Stimulated activated CD8-positive, alpha-beta memory T cell treated with anti-CD3 and anti-CD28 coated beads, Interleukin-7, amount 100 ng/mL, for 24 hours (primary cell): ENCODE measurements around the gene OR2W1.

Experiments
- DNase-seq: peaks from one replicate; pipeline ENCODE4 v3.0.0-alpha.2; 2020; ENCODE audit warnings: low read depth

Gene OR2W1

DNA sequence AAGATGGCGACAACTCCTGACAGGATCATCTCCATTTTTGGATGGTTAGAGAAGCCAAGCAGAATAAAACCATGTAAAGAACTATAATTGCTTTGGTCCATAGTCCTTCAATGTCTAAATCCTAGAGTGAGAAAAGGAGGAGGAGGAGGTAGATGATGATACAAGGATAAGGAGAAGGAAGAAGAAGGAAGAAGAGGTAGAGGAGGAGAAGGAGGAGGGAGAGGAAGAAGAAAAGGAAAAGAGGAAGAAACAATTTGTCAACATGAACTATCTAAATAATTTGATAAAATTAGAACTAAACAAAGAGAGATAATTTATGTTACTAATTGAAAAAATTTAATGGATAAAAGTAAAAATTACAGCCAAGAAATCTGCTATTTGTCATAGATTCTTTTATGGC, at the start of gene OR2W1:
OR2W1 (minus strand) TSS at position 101 of the 400 bp plus-strand sequence; CDS start at position 101, 0 bp downstream.
- DNase-seq, result no peak

DNA sequence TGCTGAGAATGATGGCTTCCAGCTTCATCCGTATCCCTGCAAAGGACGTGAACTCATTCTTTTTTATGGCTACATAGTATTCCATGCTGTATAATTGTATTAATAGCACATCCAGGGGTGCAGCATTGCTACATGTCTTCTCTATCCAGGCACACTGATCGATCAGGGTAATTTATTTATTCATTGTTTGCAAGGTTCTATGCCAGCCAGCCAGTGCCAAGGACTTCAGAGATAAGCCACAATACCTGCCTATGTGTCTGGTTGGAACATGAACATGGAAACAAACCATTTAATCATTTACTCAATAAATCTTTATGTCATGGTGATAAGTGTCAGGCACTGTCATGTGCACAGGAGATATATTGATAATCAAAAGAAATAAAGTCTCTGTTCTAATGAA, 48.0 kb upstream of the OR2W1 start:
- DNase-seq, result no peak

GRCh38 chr6:29087213-29087612, 42.2 kb upstream of the OR2W1 start, which contains the start of gene OR2B3:
Gene OR2B3 (minus strand): TSS chr6:29087313. CDS start chr6:29087248, 65 bp downstream.
- no peak for DNase-seq

GRCh38 chr6:29082457-29082856, 37.5 kb upstream of the OR2W1 start:
- DNase-seq, result no peak

DNA sequence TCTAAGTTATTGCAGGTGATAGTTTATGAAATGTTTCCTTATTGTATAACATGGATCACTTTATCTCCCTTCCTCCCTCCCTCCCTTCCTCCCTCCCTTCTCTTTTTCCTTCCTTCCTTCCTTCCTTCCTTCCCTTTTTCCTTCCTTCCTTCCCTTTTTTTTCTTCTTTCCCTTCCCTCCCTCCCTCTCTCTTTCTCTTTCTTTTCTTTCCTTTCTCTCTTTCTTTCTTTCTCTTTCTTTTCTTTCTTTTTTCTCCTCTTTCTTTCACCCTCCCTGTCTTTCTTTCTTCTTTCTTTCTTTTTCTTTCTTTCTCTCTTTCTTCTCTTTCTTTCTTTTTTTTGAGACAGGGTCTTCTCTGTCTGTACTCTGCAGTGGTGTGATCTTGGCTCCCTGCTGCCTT, 36.3 kb upstream of the OR2W1 start:
- DNase-seq, result no peak

DNA sequence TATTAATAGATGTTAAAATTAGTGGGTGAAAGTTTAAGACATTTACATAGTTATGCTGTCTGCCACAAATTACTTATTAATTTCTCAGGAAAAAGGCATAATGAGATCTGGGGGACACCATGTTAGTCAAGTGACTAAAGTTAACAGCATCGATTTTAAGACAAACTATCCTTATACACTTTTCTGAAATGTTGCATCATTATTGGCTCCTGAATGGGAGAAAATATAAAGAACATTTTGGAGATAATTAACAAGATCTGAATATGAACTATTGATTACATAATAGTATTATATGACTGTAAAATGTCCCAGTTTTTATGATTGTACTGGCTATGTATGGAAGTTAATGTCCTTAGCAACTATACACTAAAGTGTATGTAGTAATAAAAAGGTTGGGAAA, 34.2 kb upstream of the OR2W1 start:
- DNase-seq, result no peak

DNA sequence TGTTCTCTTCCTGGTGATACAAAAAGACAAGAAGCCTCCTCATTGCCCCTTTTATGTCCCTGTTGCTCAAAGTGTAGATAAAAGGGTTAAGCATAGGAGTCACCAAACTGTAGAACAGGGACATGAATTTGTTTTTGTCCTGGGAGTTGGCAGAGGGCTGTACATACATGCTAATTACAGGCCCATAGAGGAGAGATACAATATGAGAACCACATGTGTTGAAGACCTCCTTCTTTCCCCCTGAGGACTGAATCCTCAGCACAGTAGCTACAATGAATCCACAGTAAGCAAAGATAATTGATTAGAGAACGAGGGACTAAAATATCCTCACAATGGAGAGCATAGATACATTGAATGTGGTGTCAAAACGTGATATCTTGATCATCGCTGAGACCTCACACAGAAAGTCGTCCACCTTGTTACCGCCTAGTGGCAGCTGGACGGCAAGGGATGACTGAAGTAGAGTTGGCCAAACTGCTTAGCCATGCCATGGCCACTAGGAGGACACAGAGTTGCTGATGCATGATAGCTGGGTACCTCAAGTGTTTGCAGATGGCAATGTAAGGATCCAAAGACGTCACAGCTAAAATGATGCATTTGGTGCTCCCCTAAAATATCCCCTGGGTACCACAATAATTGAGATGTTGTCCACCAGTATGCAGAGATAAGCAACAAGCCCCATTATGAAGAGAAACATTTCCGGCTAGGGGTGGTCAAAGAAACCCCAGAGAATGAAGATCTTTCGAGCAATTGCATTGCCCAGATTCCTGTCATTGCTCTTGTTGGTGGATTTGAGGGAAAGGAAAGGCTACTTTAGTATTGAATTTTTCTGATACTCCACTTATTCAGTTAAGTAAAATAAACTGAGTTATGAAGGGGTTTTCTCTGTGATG, 27.1 kb upstream of the OR2W1 start:
- no peak for DNase-seq

- DNase-seq, result no peak
Measured at GRCh38 chr6:29051680-29052079, 6.7 kb upstream of the OR2W1 start.

- DNase-seq, result no peak
Measured at GRCh38 chr6:29035951-29036350, 9.0 kb downstream of the OR2W1 start.

GRCh38 chr6:29028821-29029220, 16.2 kb downstream of the OR2W1 start:
- no peak for DNase-seq

- no peak for DNase-seq
Measured at GRCh38 chr6:29025927-29026585, 18.9 kb downstream of the OR2W1 start.

- no peak for DNase-seq
Measured at GRCh38 chr6:29021434-29021833, 23.5 kb downstream of the OR2W1 start.

DNA sequence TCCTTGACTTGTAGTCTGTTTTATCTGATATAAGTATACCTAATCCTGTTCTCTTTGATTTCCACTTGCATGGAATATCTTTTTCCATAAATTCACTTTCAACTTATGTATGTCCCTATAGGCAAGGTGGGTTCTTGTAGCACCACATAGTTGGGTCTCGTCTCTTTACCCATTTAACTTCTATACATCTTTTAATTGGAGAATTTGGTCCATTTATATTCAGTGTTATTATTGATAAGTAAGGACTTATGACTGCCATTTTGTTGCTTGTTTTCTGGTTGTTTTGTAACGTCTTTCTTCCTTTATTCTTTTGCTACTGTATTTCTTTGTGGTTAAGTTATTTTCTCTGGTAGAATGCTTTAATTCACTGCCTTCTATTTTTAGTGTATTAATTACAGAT, 25.3 kb downstream of the OR2W1 start:
- DNase-seq, result no peak

GRCh38 chr6:29017428-29017802, 27.6 kb downstream of the OR2W1 start:
- no peak for DNase-seq

DNA sequence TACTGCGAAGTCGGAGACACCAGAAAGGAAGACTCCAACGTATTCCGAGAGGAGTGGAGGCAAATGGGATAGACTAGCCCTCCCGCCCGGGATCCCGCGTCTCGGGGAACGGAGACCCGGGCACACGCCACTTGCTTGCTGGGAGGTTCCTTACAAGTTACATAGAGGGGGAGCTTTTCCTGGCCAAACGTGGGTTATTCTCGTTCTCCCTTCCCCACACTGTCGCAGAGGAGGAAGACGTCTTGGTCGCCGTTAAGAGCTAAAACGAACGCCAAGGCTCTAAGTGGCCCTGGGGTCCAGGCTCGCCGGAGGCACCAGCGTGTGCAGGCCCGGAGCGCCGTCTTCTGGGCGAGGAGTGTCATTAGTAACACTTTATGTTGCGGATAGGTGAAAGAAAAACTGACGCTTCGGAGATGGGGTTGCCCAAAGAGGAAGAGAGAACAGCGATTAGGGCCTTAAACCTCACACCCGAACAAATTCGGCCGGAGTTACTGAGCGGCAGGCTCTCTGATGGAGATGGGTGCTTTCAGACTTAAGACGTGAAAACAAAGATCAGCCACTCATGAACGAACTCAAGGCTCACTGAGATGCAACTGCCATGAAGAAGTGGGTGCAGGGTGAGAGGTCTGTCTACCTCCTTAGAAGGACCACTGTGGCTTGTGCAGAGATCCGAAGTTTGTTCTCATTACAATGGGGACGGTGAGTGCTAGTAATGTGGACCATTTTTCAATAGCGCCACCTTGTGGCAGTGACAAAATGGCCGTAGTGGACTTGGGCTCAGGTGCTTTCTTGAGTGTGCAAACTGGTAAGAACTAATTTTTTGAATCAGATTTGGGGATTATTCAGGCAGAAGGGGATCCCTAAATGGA, 28.2 kb downstream of the OR2W1 start:
- DNase-seq, result peak; percentile 63

GRCh38 chr6:29014729-29015608, 30.0 kb downstream of the OR2W1 start:
- DNase-seq, result no peak

DNA sequence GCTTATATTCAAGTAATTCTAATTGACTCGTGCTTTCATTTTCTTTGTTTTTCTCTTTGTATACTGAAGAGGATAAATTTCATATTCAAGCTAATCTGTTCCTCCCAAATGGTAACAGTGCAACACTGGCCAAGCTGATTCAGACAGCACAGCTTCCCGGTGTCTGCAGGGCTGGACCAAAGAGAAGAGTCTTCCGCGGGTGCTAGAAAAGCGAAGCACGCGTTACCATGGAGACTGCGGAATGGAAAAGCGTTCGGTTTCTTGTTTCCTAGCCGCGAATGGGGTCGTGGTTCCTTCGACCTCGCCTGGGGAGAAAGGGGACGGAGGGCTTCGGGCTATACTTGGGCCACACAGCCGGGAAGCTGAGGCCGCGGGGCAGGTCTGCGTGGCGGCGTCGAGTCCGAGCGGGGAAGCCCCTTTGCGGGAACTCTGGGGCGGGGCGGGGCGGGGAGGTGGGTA, 33.7 kb downstream of the OR2W1 start:
- DNase-seq, result no peak

DNA sequence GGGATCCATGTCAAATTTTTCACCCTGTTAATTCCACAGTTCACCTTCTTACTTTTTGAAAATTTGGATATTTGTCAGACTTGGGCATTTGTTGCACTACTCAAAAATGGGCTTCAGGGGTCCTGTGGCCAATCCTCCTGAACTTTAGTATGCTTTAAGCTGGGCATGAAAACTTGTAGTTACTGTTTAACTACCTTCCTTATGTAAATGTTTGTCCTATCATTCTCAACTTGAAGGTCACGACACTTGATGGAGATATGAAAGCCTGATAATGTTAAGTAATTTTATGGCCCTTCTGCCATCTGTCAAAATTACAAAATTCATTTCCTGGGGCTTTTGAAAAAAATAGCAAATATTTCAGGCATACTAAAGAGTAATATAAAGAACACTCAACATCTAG, 35.6 kb downstream of the OR2W1 start:
- no peak for DNase-seq

GRCh38 chr6:29008089-29008488, 36.9 kb downstream of the OR2W1 start:
- no peak for DNase-seq

GRCh38 chr6:29005183-29005885, 39.6 kb downstream of the OR2W1 start, which contains the start of gene ZNF311:
Gene ZNF311 (minus strand): TSS chr6:29005315. CDS start chr6:29003954, 1,361 bp downstream.
- DNase-seq, result no peak
